Measurements from ENCODE around the gene SRGAP1.
"Not testable (repeated sequence)": the region's sequence is repeated elsewhere in the genome, so short reads cannot be mapped to it uniquely, and the experiment has no call there.

The SRGAP1 gene

GRCh38 chr12:63863658-63864453 is 19.4 kb downstream of the SRGAP1 start:
- no peaks in the 10 kb centered on the region for H3K9me3 ChIP-seq
- H3K4me1 ChIP-seq, result peaks cover 13% of the 10 kb centered on the region
- H3K36me3 ChIP-seq (replicated peaks), result no peaks in the 10 kb centered on the region
- no peak for DNase-seq (ENCODE audit: low spot score in 2 of 2)
- no peak overlapping the region for H3K4me3 ChIP-seq
- no peaks in the 10 kb centered on the region for H3K27me3 ChIP-seq (ENCODE audit: low read depth)
- in situ Hi-C loops (cut with MboI; ENCODE audit: low sequenced_read_pairs), result no loop called here

GRCh38 chr12:63864454-63864706 is 19.9 kb downstream of the SRGAP1 start:
- no peak for DNase-seq (ENCODE audit: low spot score in 2 of 2)
- in situ Hi-C loops (cut with MboI; ENCODE audit: low sequenced_read_pairs), result no loop called here
- Histone ChIP-seq H3K27me3 (ENCODE audit: low read depth) (no peaks in the 10 kb centered on the region), H3K4me1 (peaks cover 14% of the 10 kb centered on the region), H3K4me3 (no peak overlapping the region), H3K36me3 (replicated peaks) (no peaks in the 10 kb centered on the region), H3K9me3 (no peaks in the 10 kb centered on the region)

GRCh38 chr12:63865448-63865847 is 20.9 kb downstream of the SRGAP1 start:
- no peak for DNase-seq (ENCODE audit: low spot score in 2 of 2)
- Histone ChIP-seq H3K4me3 (no peak overlapping the region), H3K9me3 (no peaks in the 10 kb centered on the region), H3K4me1 (peaks cover 16% of the 10 kb centered on the region), H3K36me3 (replicated peaks) (no peaks in the 10 kb centered on the region), H3K27me3 (ENCODE audit: low read depth) (no peaks in the 10 kb centered on the region)
- in situ Hi-C loops (cut with MboI; ENCODE audit: low sequenced_read_pairs), result loop anchor here (5.0 kb wide), 1 partner anchor 988 kb away; no protein-coding TSS in a partner anchor

DNA sequence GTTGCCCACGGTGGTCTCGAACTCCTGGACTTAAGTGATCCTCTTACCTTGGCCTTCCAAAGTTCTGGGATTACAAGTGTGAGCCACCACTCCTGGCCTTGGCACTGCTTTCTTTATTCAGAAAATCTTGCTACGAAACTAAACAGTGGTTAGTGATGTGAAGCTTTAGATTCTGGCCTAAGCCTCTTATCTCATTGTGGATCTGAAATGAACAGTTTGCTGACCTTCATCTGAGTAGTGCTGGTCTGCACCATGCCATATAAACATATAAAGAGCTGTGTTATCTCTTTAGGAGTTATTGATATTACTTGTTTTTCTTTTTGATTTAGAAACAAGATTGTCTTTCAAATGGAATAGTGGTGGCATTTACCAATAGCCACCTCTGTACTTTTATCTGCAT is 22.6 kb downstream of the SRGAP1 start:
- no peak for DNase-seq (ENCODE audit: low spot score in 2 of 2)
- H3K9me3 ChIP-seq, result no peaks in the 10 kb centered on the region
- H3K4me1 ChIP-seq, result peaks cover 14% of the 10 kb centered on the region
- H3K27me3 ChIP-seq (ENCODE audit: low read depth), result no peaks in the 10 kb centered on the region
- no peaks in the 10 kb centered on the region for H3K36me3 ChIP-seq (replicated peaks)
- in situ Hi-C loops (cut with MboI; ENCODE audit: low sequenced_read_pairs), result loop anchor here (5.0 kb wide), 1 partner anchor 990 kb away; no protein-coding TSS in a partner anchor
- no peak overlapping the region for H3K4me3 ChIP-seq

GRCh38 chr12:63869656-63870055 is 25.2 kb downstream of the SRGAP1 start:
- in situ Hi-C loops (cut with MboI; ENCODE audit: low sequenced_read_pairs), result loop anchor here (5.0 kb wide), 1 partner anchor 992 kb away; no protein-coding TSS in a partner anchor
- no peaks in the 10 kb centered on the region for H3K9me3 ChIP-seq
- no peaks in the 10 kb centered on the region for H3K36me3 ChIP-seq (replicated peaks)
- peaks cover 4% of the 10 kb centered on the region; the same call in 1 of the 2 replicates for H3K4me1 ChIP-seq
- DNase-seq (ENCODE audit: low spot score in 2 of 2), result no peak
- no peak overlapping the region for H3K4me3 ChIP-seq
- H3K27me3 ChIP-seq (ENCODE audit: low read depth), result no peaks in the 10 kb centered on the region

GRCh38 chr12:63870838-63871237 is 26.3 kb downstream of the SRGAP1 start:
- H3K4me3 ChIP-seq, result no peak overlapping the region
- no peak for DNase-seq (ENCODE audit: low spot score in 2 of 2)
- no peaks in the 10 kb centered on the region for H3K36me3 ChIP-seq (replicated peaks)
- no peaks in the 10 kb centered on the region for H3K9me3 ChIP-seq
- H3K27me3 ChIP-seq (ENCODE audit: low read depth), result no peaks in the 10 kb centered on the region
- H3K4me1 ChIP-seq, result peaks cover 4% of the 10 kb centered on the region; the same call in 1 of the 2 replicates
- in situ Hi-C loops (cut with MboI; ENCODE audit: low sequenced_read_pairs), result no loop called here

DNA sequence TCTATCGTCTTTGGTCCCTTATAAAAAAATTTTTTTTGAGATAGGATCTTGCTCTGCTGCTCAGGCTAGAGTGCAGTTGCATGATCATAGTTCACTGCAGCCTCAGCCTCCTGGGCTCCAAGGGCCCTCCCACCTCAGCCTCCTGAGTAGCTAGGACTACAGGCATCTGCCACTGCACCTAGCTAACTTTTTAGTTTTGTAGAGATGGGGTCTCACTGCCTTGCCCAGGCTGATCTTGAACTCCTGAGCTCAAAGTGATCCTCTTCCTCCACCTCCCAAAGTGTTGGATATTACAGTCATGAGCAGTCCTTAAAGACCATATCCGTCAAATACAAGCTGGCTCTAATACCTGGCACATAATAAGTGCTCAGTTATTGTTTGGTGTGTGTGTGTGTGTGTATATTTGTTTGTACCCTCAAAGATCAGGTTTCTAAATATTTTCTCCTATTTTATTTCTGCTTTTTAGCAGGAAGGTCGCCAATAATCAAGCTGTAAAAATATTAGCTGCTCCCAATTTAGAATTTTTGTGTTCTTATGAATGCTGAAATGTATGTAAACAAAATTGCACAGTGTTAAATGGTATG is 30.5 kb downstream of the SRGAP1 start:
- Histone ChIP-seq H3K9me3 (no peaks in the 10 kb centered on the region), H3K4me3 (no peak overlapping the region), H3K36me3 (replicated peaks) (no peaks in the 10 kb centered on the region), H3K27me3 (ENCODE audit: low read depth) (no peaks in the 10 kb centered on the region), H3K4me1 (peaks cover 8% of the 10 kb centered on the region)
- in situ Hi-C loops (cut with MboI; ENCODE audit: low sequenced_read_pairs), result no loop called here
- DNase-seq (ENCODE audit: low spot score in 2 of 2), result no peak

- H3K4me1 ChIP-seq, result peaks cover 8% of the 10 kb centered on the region
- no peaks in the 10 kb centered on the region for H3K27me3 ChIP-seq (ENCODE audit: low read depth)
- no peak overlapping the region for H3K4me3 ChIP-seq
- H3K36me3 ChIP-seq (replicated peaks), result no peaks in the 10 kb centered on the region
- DNase-seq (ENCODE audit: low spot score in 2 of 2), result no peak
- no peaks in the 10 kb centered on the region for H3K9me3 ChIP-seq
- in situ Hi-C loops (cut with MboI; ENCODE audit: low sequenced_read_pairs), result no loop called here
Measured at GRCh38 chr12:63875703-63876102, 31.2 kb downstream of the SRGAP1 start.

- H3K4me3 ChIP-seq, result no peak overlapping the region
- H3K36me3 ChIP-seq (replicated peaks), result peaks cover 3% of the 10 kb centered on the region
- in situ Hi-C loops (cut with MboI; ENCODE audit: low sequenced_read_pairs), result no loop called here
- peaks cover 8% of the 10 kb centered on the region for H3K4me1 ChIP-seq
- no peaks in the 10 kb centered on the region for H3K27me3 ChIP-seq (ENCODE audit: low read depth)
- DNase-seq (ENCODE audit: low spot score in 2 of 2), result no peak
- H3K9me3 ChIP-seq, result no peaks in the 10 kb centered on the region
Measured at GRCh38 chr12:63876980-63877379, 32.5 kb downstream of the SRGAP1 start.

GRCh38 chr12:63877693-63878092 is 33.2 kb downstream of the SRGAP1 start:
- in situ Hi-C loops (cut with MboI; ENCODE audit: low sequenced_read_pairs), result no loop called here
- H3K4me1 ChIP-seq, result peaks cover 8% of the 10 kb centered on the region
- H3K27me3 ChIP-seq (ENCODE audit: low read depth), result no peaks in the 10 kb centered on the region
- no peak for DNase-seq (ENCODE audit: low spot score in 2 of 2)
- no peak overlapping the region for H3K4me3 ChIP-seq
- H3K9me3 ChIP-seq, result no peaks in the 10 kb centered on the region
- H3K36me3 ChIP-seq (replicated peaks), result peaks cover 3% of the 10 kb centered on the region

- in situ Hi-C loops (cut with MboI; ENCODE audit: low sequenced_read_pairs); H3K4me3 ChIP-seq; DNase-seq (ENCODE audit: low spot score in 2 of 2); H3K36me3 ChIP-seq (replicated peaks); H3K27me3 ChIP-seq (ENCODE audit: low read depth); H3K9me3 ChIP-seq; H3K4me1 ChIP-seq: not testable (repeated sequence)
Measured at GRCh38 chr12:63880235-63880634, 35.7 kb downstream of the SRGAP1 start.

GRCh38 chr12:63880742-63881263 is 36.3 kb downstream of the SRGAP1 start:
- no peak overlapping the region for H3K4me3 ChIP-seq
- in situ Hi-C loops (cut with MboI; ENCODE audit: low sequenced_read_pairs), result no loop called here
- no peaks in the 10 kb centered on the region for H3K27me3 ChIP-seq (ENCODE audit: low read depth)
- no peak for DNase-seq (ENCODE audit: low spot score in 2 of 2)
- H3K4me1 ChIP-seq, result peaks cover 8% of the 10 kb centered on the region
- H3K36me3 ChIP-seq (replicated peaks), result peaks cover 3% of the 10 kb centered on the region
- H3K9me3 ChIP-seq, result no peaks in the 10 kb centered on the region

- DNase-seq (ENCODE audit: low spot score in 2 of 2), result no peak
- Histone ChIP-seq H3K36me3 (replicated peaks) (peaks cover 3% of the 10 kb centered on the region), H3K4me3 (no peak overlapping the region), H3K4me1 (peaks cover 5% of the 10 kb centered on the region), H3K27me3 (ENCODE audit: low read depth) (no peaks in the 10 kb centered on the region), H3K9me3 (no peaks in the 10 kb centered on the region)
- in situ Hi-C loops (cut with MboI; ENCODE audit: low sequenced_read_pairs), result no loop called here
Measured at GRCh38 chr12:63882844-63883243, 38.3 kb downstream of the SRGAP1 start.

GRCh38 chr12:63885401-63885800 is 40.9 kb downstream of the SRGAP1 start:
- no peaks in the 10 kb centered on the region for H3K9me3 ChIP-seq
- H3K4me1 ChIP-seq, result no peaks in the 10 kb centered on the region
- H3K36me3 ChIP-seq (replicated peaks), result peaks cover 3% of the 10 kb centered on the region
- no peak for DNase-seq (ENCODE audit: low spot score in 2 of 2)
- no peaks in the 10 kb centered on the region for H3K27me3 ChIP-seq (ENCODE audit: low read depth)
- in situ Hi-C loops (cut with MboI; ENCODE audit: low sequenced_read_pairs), result no loop called here
- no peak overlapping the region for H3K4me3 ChIP-seq

Data from HAP-1 (cell line).